NCI-H1417 (cell line): ENCODE data around the gene CD2AP.
"Not testable (repeated sequence)": the region's sequence is repeated elsewhere in the genome, so short reads cannot be mapped to it uniquely, and the experiment has no call there.

Source experiments
- DNase-seq, 3 experiments: peaks; one replicate each; lab custom pipeline; 2025; lab: John Stamatoyannopoulos, UW

Gene CD2AP

DNA sequence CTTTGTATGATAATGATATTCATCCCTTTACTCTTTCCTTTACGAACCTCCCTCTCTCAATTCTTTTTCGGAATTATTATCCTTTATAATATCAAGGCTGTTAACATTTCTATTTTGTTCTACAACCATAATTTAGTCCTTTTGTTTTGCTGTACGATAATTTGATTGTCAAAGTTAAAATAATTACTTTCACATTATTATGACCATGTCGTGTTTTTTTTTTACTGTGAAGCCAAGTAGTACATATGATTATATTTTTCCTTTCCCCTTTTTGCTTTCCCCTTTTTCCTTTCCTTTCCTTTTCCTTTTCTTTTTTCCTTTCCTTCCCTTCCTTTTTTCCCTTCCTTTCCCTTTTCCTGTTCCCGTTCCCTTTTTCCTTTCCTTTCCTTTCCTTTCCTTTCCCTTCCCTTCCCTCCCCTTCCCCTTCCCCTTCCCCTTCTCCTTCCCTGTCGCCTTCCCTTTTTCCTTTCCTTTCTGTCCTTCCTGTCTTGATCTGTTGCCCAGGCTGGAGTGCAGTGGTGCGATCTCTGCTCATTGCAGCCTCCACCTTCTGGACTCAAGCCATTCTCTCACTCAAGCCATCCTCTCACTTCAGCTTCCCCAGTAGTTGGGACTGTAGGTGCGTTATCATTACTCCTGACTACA lies 19.5 kb downstream of the CD2AP start:
- no peak for DNase-seq

DNA sequence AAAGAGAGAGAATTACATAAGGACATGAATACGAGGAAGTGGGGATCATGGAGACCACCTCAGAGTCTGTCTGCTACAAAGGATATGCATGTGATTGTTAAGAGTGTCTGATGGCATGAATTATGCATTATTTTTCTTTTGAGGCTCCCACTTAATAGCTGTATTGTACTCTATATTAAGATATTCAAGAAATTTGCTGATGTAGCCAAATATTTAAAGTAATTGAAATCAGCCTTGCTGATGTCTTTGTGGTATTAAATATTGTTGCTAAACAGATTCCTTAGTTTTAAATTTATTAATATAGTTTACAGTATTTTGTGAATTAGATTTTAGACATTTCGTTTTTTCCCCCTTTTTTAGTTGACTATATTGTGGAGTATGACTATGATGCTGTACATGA lies 25.3 kb downstream of the CD2AP start:
- no peak for DNase-seq

DNA sequence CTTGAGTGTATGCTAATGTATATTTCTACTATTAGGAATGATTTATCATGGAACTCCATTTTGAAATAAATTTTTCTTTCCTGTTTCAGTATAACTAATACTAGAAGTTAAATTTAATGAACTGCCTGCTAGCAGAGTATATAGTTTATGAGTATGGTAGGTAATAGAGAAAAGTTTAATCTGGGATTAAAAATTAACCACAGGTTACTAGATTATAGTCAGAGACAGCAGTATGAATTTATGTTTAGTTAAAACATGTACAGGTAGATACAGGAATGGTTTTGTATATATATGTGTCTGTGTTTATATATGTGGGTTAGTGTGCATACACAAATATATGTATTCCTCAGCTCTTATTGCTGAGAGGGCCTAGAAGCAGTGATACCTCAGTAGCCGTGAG lies 32.3 kb downstream of the CD2AP start:
- DNase-seq = no peak

DNA sequence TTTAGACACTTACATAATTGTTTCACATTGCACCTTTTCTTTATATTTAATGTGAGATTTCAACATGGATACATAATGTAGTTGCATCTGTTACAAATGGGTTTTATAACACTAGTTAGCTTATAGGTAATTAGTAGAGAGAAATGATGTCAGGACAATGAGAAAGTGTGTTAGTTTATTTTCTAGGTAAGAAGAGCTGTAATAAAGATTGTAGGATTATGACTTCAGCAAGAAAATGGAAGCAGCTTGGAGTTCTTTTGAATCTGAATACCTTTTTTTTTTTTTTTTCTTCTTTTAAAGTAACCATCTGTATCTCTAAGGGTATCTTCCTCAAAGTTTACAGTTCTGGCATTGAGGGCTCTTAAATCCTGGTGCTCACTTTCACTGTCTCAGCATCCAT lies 35.3 kb downstream of the CD2AP start:
- peak in 1 of 3 experiments; percentile 2 for DNase-seq

DNA sequence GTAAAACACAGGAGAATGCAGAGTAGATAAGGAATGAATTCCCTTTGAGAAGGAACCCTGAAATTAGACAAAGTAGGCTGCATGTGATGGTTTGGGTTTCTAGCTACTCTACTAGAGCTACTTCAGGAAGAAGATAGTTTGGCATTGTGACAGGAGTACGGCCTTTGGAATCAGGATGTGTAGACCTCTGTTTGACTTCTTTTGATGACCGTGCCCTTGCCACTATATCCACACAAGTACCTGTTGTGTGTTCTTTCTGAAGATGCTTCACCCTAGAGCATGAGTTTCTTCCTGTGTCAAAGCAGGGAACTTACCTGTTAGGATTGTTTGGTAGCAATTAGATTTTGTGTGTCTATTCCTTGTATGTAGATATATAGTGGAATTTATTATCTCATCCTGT lies 41.7 kb downstream of the CD2AP start:
- DNase-seq = no peak

DNA sequence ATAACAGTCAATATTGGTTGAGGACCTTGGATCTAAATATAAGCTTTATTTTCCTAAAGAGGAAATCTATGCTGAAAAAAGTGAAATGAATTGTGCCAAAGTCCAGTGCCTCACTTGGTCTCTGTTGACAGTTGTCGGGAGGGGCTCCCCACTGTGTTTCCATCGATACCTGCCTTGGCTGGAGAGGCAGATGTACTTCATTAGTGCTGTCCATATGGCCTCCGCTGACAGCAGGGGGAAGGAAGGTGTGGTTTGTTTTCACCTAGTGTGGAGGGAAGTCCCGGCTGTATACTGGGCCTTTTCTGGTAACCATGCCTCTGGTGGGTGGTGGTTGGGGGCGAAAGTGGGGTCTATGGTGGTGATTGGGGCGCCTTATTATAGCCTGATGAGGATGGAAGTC lies 42.7 kb downstream of the CD2AP start:
- DNase-seq = peak in 1 of 3 experiments; percentile 2

DNA sequence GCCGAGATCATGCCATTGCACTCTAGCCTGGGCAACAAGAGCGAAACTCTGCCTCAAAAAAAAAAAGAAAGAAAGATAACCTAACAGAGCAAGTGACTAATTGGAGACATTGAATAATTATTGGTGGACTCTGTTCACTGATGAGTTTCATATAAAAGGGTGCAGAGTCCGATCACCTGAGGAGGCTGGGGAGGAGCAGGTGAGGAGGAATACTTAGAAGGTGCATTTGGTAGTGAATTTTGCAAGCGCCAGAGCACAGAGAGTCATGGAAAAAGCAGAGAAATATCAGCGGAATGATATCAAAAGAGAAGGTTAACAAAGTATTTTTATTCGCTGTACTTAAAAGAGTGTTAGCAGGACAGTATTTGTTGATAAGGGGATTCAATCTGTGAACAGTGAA lies 44.4 kb downstream of the CD2AP start:
- no peak for DNase-seq

DNA sequence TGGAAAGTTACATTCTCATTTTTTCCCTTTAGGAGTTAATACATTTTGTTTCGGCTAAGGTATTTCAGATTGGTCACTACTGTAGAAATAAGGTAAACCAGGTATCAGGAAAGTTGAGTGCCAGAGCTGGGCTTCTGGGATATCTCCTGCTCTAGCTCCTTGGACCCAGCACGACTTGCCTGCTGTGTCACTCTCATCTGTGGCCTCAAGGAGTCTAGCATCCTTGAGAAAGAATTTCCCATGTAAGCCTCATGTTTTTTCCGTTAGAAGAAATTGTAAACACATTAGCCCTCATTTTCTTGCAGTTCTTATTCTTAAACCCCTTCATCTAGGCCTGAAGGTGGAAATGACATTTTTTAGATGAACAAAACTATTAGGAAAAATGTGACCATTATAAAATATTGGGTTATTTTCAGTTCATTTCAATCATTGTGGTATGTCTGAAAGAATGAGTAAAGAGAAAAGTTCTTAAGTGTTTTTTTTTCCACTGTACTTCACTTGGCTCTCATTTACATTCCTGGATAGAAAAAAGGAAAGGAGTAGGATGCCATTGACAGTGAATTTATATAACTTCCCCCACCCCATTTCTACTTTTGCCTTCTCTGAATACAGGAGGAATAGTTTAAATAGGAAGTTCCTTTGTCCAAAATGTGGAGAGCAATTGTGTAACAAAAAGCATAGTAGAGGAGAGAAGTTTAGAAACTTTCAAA lies 46.7 kb downstream of the CD2AP start:
- DNase-seq = no peak

DNA sequence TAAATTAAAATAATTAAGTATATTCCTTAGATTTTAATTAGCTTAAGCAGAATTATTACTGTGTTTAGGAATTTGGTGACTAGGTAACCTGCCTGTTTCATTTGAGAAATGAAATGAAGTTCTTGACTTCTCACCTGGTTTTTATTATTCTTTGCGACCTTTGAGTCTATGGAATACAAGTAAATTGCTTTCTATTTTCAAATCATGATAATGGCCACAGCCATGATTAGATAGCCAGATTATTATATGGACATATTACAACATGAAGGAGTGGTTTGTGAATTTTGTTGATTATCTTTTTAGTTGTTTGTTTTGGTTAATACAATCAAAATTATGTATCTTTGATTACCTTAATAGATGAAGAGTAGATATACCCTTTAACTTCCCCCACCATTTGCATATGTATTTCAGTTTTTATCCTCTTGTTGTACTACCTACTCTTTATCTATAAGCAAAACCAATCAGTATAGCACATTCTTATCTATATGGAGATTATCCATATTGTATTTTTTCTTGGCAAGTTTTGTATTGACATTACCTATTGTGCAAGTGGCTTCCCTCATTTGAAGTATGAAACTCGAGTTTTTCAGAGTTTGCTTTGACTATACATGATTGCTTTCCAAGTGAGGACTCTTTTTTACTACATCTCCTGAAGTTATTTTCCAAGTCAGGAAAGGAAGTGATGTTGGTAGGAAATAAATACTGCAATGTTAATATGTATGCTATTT lies 47.9 kb downstream of the CD2AP start:
- no peak for DNase-seq

DNA sequence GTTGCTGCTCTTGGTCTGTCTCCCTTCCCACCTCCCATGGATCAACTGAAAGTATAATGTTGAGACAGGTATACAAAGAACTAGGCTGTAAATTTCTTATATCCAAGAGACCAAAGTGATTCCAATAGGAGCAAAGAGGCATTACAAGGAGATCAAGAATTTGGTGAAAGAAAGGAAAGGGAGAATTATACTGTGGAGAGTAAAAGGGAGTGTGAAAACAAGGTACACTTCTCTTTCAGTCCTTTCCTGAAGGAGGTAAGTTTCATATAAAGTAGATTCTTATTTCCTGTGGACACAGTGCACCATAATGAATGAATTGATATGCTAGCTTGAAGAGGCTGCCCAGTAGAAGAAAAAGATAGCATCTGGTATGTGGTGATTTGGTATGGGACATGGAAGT lies 49.7 kb downstream of the CD2AP start:
- DNase-seq = no peak

DNA sequence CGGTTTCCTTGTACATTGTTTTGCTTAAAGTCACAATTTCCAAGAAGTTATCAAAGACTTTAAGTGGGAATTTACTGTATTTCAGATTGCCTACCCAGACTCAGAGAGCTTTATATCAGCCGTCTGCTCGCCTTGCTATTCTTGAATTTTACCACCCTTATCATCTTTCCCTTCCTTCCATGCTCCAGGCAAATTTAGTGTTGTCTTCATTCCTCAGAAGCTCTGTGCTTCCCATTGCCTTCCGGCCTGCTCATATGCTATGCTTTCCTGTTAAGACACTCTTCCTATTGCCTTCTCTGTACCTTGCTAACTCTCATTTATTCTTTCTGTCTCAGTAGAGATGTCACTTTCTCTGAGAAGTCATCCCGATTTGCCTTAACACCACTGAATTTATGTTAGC lies 52.1 kb downstream of the CD2AP start:
- no peak for DNase-seq

DNA sequence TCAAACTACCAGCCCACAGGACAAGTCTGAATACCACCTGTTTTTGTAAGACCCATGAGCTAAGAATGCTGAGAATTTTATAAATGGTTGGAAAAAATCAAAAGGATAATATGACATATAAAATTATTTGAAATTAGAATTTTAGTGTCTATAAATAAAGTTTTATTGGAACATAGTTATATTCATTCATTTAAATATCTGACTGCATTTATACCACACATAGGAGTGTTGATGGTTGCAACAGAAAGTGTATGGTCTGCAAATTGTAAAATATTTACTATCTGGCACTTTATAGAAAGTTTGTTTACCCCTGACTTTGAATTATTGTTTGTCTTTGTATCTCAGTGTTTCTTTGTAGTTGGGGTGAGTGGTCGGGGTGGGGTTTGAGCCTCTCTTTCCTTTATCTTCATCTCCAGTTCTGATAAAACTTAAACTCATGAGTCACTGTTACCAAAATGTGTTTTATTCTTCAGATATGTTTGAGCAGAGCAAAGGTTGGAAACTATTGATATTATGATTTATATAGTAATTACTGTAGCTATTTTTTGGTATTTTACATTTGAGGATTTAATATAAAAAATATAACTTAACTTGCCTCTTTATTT lies 55.5 kb downstream of the CD2AP start:
- no peak for DNase-seq

DNA sequence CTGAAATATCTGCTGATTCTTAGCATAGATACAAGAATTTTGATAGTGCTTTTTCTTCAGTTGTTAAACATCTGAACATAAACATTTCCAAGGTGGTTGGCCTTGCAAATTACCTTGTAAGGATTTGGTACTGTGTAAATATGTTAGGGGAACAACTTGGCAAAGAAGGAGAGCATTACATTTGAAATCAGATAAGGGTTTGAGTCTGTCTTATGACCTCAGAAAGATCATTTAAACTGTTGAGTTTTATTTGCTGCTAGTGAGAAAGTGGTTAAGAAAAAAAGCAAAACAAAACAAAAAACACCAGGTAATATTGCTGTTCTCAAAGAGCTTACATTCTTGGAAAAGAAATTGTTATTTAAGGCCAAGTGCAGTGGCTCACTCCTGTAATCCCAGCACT lies 56.5 kb downstream of the CD2AP start:
- no peak for DNase-seq

DNA sequence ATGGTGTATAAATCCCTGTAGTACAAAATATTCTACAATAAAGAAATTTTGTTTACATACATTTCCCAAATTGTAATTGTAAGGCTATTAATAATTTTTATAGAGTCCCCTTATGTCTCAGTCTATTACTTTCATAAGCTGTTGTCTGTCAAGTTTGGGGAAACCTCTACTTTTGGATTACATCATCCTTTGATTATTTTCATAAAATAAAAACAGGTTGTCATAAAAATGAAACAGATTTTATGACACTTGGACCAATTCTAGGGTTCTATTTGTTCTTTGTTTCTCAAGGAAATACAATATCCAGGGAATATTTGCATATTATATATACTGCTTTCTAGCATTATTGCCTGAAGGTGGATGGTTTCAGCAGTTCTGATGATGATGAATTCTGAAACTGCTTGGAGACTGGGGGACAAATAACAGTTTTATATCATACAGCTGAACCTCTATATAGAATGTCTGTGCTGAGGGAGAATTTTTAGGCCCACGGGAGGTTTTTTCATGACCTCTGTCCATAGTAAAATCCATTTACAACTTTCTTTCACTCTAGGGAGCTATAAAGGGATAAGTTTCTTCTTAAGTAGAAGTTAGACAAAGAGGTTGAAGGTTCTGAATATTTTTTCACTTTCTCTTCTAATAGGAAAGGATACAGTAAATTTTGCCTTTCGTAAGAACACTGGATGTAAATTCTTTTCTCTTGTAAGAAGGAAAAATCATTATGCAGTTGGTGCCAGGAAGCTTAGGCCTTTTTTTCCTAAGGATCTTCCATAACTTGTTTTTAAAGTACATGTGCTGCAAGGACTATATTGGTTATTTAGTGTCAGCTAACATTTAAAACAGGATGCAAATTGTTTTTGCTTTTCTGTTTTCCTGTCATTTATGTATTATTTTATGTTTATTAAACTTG lies 58.0 kb downstream of the CD2AP start:
- DNase-seq = no peak

DNA sequence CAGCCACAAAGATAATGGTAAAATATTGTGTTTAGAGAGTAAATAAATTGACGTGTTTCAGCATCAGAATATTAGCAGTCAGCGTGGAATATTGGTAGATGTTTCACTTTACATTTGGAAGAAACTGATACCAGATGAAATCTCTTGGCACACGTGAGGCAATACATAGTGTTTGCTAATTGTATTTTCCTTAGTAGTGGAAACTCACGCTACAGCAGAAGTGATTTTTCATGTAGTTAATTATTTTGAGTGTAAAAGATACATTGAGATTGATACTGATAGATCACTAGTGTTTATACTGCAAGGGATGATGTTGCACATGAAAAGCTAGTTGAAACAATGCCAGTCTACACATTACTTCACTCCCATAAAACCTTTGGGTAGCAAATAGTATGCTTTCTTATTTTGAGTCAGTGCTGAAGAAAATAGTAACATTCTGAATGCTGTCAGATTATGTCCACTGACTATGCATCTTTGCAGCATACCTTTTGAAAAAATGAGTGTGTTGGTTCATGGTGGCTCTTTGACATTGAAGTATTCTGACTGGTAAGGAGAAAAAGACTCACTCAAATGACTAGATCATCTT lies 59.3 kb downstream of the CD2AP start:
- DNase-seq = no peak

DNA sequence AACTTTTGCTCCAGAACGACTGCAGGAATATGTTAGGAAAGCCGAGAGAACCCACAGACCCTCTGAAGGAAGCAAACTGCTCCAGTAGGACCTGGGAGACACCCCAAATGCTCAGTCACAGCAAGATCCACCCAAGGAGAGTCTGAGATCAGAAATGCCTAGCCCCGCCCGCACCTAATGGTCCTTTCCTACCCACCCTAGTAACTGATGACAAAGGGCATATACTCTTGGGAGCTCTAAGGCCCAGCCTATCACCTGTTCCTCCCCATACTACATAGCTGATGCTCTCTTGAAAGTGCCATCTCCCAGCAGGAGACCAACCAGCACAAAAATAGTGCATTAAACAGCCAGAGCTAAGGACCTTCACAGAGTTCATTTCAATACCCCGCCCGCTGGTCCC lies 67.6 kb downstream of the CD2AP start:
- DNase-seq = peak in 1 of 3 experiments; percentile 64

DNA sequence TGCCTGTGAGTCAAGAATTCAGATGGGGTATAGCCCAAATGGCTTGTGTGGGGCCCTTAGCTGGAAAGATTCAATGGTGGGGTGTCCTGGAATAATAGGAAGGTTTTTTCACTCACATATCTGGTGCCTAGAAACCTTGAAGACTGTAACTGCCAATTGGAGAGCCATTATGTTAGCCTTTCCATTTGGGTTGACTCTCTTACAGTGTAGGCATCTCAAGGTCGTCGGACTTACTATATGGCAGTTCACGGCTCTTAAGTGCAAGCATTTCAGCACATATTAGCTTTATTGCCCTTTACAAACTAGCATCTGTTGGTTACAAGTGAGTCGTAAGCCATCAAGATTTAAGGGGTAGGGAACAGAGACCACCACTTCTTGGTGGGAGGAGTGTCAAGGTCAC lies 74.1 kb downstream of the CD2AP start:
- DNase-seq = no peak

DNA sequence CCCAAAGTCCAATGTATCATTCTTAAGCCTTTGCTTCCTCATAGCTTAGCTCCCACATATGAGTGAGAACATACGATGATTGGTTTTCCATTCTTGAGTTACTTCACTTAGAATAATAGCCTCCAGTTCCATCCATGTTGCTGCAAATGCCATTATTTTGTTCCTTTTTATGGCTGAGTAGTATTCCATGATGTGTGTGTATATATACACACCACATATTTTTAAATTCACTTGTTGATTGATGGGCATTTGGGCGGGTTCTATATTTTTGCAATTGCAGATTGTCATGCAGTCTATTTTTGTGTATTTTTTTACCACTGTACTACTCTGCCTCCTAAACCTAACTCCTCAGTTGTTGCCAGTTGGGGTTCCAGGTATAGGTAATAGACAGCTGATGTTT lies 74.7 kb downstream of the CD2AP start:
- DNase-seq = no peak

DNA sequence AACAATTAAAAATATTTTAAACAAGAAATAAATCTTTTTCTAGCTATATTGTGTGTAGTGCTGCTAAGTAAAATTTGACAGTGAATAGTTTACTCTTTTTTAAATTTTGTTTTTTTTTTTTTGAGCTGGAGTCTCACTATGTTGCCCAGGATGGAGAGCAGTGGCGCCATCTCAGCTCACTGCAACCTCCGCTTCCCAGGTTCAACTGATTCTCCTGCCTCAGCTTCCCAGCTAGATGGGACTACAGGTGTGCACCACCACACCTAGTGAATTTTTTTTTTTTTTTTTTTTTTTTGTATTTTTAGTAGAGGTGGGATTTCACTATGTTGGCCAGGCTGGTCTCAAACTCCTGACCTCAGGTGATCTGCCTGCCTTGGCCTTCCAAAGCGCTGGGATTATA lies 75.7 kb downstream of the CD2AP start:
- not testable (repeated sequence) for DNase-seq

DNA sequence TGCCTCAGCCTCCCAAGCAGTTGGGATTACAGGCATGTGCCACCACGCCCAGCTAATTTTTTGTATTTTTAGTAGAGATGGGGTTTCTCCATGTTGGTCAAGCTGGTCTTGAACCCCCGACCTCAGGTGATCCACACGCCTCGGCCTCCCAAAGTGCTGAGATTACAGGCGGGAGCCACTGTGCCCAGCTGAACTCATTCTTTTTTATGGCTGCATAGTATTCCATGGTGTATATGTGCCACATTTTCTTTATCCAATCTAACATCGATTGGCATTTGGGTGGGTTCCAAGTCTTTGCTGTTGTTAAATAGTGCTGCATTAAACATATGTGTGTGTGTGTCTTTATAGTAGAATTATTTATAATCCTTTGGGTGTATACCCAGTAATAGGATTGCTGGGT lies 78.9 kb downstream of the CD2AP start:
- DNase-seq = not testable (repeated sequence)

DNA sequence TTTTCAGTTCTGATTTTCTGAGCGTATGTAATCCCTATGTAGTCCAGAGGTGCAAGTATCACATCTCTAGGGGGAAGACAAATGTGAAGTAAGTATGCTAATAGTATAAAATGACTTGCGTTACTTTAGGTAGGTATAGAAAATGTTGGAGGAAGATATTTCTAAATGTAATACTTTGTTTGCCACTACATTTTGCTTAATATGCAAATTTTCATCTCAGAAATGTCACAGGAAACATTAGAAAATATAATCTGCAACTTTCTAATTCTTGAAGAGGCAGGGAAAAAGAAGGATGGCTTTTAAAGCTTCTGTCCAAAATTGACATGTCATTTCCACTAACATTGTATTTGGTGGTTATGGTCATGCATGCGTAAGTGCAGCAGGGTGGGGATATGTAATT lies 85.6 kb downstream of the CD2AP start:
- no peak for DNase-seq
